WTC11 (cell line): ENCODE data around the gene REEP1.

Source experiments
- CBFB ChIP-seq: sonication (generic); formaldehyde crosslinking; IDR thresholded peaks from 2 replicates; pipeline ENCODE4 v1.8.1; 2022; ENCODE audit warnings: mild to moderate bottlenecking, low read depth, missing genetic modification reagents
- ELF4 ChIP-seq: sonication (generic); formaldehyde crosslinking; IDR thresholded peaks from 2 replicates; pipeline ENCODE4 v1.8.1; 2022; ENCODE audit warnings: low read depth, mild to moderate bottlenecking, moderate library complexity, missing genetic modification reagents
- GABPB1 ChIP-seq: sonication (generic); formaldehyde crosslinking; IDR thresholded peaks from 2 replicates; pipeline ENCODE4 v1.8.1; 2023; ENCODE audit warnings: mild to moderate bottlenecking, missing genetic modification reagents
- RELA ChIP-seq: sonication (generic); formaldehyde crosslinking; IDR thresholded peaks from 2 replicates; pipeline ENCODE4 v1.8.1; 2022; ENCODE audit warnings: missing genetic modification reagents, mild to moderate bottlenecking, borderline replicate concordance
- ZNF512 ChIP-seq: sonication (generic); formaldehyde crosslinking; IDR thresholded peaks from 2 replicates; pipeline ENCODE4 v1.8.1; 2022; ENCODE audit warnings: missing genetic modification reagents, borderline replicate concordance
- TF ChIP-seq, protein P1 (sequence below): sonication (generic); formaldehyde crosslinking; IDR thresholded peaks from 2 replicates; pipeline ENCODE4 v1.8.1; 2023; ENCODE audit warnings: mild to moderate bottlenecking, missing genetic modification reagents
- TF ChIP-seq, protein P2 (sequence below): sonication (generic); formaldehyde crosslinking; IDR thresholded peaks from 2 replicates; pipeline ENCODE4 v1.8.0; 2022; ENCODE audit warnings: missing genetic modification reagents
- TF ChIP-seq, protein P3 (sequence below): fragments of 200-600 bp; IDR thresholded peaks from 2 replicates; pipeline ENCODE4 v1.8.0; 2022; ENCODE audit warnings: antibody characterized with exemption
- TF ChIP-seq, protein P4 (sequence below): sonication (generic); formaldehyde crosslinking; IDR thresholded peaks from 2 replicates; pipeline ENCODE4 v1.8.0; 2022; ENCODE audit warnings: mild to moderate bottlenecking, missing genetic modification reagents
- TF ChIP-seq, protein P5 (sequence below): sonication (generic); formaldehyde crosslinking; conservative IDR thresholded peaks from 2 replicates; pipeline ENCODE4 v1.8.1; 2022; ENCODE audit warnings: mild to moderate bottlenecking, missing genetic modification reagents

GRCh38 chr2:86301009-86301408 is 36.4 kb downstream of the REEP1 start:
- TF ChIP-seq, protein P1, sequence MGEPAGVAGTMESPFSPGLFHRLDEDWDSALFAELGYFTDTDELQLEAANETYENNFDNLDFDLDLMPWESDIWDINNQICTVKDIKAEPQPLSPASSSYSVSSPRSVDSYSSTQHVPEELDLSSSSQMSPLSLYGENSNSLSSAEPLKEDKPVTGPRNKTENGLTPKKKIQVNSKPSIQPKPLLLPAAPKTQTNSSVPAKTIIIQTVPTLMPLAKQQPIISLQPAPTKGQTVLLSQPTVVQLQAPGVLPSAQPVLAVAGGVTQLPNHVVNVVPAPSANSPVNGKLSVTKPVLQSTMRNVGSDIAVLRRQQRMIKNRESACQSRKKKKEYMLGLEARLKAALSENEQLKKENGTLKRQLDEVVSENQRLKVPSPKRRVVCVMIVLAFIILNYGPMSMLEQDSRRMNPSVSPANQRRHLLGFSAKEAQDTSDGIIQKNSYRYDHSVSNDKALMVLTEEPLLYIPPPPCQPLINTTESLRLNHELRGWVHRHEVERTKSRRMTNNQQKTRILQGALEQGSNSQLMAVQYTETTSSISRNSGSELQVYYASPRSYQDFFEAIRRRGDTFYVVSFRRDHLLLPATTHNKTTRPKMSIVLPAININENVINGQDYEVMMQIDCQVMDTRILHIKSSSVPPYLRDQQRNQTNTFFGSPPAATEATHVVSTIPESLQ = no peak
- TF ChIP-seq, protein P2, sequence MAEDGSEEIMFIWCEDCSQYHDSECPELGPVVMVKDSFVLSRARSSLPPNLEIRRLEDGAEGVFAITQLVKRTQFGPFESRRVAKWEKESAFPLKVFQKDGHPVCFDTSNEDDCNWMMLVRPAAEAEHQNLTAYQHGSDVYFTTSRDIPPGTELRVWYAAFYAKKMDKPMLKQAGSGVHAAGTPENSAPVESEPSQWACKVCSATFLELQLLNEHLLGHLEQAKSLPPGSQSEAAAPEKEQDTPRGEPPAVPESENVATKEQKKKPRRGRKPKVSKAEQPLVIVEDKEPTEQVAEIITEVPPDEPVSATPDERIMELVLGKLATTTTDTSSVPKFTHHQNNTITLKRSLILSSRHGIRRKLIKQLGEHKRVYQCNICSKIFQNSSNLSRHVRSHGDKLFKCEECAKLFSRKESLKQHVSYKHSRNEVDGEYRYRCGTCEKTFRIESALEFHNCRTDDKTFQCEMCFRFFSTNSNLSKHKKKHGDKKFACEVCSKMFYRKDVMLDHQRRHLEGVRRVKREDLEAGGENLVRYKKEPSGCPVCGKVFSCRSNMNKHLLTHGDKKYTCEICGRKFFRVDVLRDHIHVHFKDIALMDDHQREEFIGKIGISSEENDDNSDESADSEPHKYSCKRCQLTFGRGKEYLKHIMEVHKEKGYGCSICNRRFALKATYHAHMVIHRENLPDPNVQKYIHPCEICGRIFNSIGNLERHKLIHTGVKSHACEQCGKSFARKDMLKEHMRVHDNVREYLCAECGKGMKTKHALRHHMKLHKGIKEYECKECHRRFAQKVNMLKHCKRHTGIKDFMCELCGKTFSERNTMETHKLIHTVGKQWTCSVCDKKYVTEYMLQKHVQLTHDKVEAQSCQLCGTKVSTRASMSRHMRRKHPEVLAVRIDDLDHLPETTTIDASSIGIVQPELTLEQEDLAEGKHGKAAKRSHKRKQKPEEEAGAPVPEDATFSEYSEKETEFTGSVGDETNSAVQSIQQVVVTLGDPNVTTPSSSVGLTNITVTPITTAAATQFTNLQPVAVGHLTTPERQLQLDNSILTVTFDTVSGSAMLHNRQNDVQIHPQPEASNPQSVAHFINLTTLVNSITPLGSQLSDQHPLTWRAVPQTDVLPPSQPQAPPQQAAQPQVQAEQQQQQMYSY (CRISPR knock-in tag) = no peak
- TF ChIP-seq, protein P3, sequence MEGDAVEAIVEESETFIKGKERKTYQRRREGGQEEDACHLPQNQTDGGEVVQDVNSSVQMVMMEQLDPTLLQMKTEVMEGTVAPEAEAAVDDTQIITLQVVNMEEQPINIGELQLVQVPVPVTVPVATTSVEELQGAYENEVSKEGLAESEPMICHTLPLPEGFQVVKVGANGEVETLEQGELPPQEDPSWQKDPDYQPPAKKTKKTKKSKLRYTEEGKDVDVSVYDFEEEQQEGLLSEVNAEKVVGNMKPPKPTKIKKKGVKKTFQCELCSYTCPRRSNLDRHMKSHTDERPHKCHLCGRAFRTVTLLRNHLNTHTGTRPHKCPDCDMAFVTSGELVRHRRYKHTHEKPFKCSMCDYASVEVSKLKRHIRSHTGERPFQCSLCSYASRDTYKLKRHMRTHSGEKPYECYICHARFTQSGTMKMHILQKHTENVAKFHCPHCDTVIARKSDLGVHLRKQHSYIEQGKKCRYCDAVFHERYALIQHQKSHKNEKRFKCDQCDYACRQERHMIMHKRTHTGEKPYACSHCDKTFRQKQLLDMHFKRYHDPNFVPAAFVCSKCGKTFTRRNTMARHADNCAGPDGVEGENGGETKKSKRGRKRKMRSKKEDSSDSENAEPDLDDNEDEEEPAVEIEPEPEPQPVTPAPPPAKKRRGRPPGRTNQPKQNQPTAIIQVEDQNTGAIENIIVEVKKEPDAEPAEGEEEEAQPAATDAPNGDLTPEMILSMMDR = no peak
- TF ChIP-seq, protein P4, sequence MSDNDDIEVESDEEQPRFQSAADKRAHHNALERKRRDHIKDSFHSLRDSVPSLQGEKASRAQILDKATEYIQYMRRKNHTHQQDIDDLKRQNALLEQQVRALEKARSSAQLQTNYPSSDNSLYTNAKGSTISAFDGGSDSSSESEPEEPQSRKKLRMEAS (CRISPR knock-in tag) = no peak
- TF ChIP-seq RELA (CRISPR knock-in tag) (no peak), GABPB1 (CRISPR knock-in tag) (no peak), ZNF512 (no peak), CBFB (CRISPR knock-in tag) (no peak), ELF4 (CRISPR knock-in tag) (no peak)
- TF ChIP-seq, protein P5, sequence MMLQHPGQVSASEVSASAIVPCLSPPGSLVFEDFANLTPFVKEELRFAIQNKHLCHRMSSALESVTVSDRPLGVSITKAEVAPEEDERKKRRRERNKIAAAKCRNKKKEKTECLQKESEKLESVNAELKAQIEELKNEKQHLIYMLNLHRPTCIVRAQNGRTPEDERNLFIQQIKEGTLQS (CRISPR knock-in tag) = no peak
